IPS-15b (cell line): ENCODE data around the gene CYP4A22.
"Not testable (repeated sequence)": the region's sequence is repeated elsewhere in the genome, so short reads cannot be mapped to it uniquely, and the experiment has no call there.

Experiments used
- H3K27me3 ChIP-seq: one replicate; pipeline ENCODE4 v1.6.1; 2013; ENCODE audit warnings: low read length; ENCODE audit not compliant: control insufficient read depth, insufficient read depth
- H3K36me3 ChIP-seq: one replicate; pipeline ENCODE4 v1.6.1; 2013; ENCODE audit warnings: low read length; ENCODE audit not compliant: control insufficient read depth, insufficient read depth
- H3K4me1 ChIP-seq: one replicate; pipeline ENCODE4 v1.6.1; 2013; ENCODE audit warnings: mild to moderate bottlenecking, low read length; ENCODE audit not compliant: control insufficient read depth, insufficient read depth
- H3K4me3 ChIP-seq: one replicate; pipeline ENCODE4 v1.5.1; 2013; ENCODE audit warnings: low read depth, low read length
- H3K9ac ChIP-seq: one replicate; pipeline ENCODE4 v1.6.1; 2013; ENCODE audit warnings: low read depth, mild to moderate bottlenecking, low read length
- H3K9me3 ChIP-seq: one replicate; pipeline ENCODE4 v1.6.1; 2013; ENCODE audit warnings: mild to moderate bottlenecking, low read length; ENCODE audit not compliant: control insufficient read depth, insufficient read depth

CYP4A22 gene

DNA sequence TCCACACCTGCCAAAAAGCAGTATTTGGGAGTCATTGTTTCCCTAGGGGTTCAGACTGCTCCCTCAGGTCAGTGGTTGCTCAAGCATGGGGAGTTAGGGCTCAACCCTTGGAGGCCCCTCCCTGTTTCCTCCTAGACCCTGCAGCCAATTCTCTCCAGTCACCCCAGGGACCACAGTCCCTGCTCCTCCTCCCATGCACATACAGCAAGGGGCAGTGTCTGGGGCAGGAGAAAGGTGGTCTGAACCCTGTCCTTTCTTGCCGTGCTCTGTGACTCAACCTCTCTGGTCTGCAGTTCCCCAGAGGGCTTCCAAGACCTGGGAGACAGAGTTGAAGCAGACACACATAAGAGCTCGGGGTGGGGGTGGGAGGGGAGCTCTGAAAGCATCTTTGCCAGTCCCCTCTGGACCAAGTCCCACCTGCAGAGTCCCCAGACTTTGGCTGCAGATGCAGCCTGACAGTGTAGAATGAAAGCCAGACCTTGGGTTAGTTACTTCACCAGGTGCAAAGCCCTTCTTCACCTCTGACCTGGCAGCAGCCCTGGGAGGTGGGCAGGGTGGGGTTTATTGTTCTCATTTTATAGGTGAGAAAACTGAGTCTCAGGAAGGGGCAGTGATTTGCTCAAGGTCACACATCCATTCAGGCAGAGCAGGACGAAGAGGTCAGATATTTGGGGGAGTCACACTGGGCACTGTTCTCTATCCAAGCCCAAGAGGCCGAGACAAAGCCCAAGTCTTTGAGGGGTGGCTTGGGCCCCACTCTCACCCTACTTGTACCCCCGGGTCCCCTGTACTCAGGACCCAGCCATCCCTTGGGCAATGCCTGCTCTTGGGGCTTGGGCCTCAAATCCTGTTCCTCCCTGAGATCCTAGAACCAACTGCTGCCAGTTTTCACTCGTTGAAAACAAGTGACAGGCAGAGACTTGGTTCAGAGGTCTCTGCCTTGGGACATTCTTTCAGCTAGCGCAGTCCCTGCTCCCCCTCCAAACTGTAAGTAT, 51.8 kb downstream of the CYP4A22 start:
- Histone ChIP-seq H3K9me3 (no peaks in the 10 kb centered on the region), H3K4me3 (no peak overlapping the region), H3K4me1 (peaks cover 6% of the 10 kb centered on the region), H3K9ac (no peak overlapping the region), H3K27me3 (peaks cover 54% of the 10 kb centered on the region), H3K36me3 (no peaks in the 10 kb centered on the region)

DNA sequence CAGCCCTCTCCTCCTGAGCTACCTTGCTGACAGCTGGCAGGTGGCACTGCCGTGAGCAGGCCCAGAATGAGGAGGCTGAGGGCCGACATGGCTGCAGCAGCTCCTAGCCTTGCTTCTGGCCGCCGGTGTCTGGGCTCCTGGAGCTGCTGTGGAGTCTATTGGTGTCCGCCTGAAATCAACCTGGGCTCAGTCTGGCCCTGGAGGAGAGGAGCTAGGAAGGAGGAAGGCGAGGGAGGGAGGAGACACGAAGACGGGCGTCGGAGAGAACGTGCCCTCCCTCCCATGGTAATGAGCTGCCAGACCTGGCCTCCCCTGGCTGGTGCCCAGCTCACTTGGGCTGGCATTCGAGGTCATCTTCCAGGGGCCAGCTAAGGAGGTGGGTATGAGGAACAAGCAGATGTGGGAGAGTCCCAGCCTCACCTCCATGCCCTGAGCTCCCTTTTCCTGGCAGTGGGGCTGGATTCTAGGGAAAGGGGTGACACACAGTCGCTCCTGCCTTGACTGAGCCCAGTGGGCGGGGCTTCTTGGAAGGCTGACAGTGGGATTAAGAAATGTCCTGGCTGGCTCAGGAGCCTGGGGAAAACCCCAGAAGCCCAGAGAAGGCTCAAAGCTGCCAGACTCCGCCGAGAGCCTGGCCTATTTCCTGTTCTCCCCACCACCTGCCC, 52.7 kb downstream of the CYP4A22 start, which contains the start of gene PDZK1IP1:
Gene PDZK1IP1, minus strand, starts transcription at position 193 of the 665 bp plus-strand sequence. Its CDS starts 104 bp downstream, at position 89.
- Histone ChIP-seq H3K27me3 (peaks cover 63% of the 10 kb centered on the region), H3K9me3 (no peaks in the 10 kb centered on the region), H3K9ac (no peak within 1 kb of the TSS), H3K4me1 (peaks cover 6% of the 10 kb centered on the region), H3K4me3 (no peak within 1 kb of the TSS), H3K36me3 (no peaks in the 10 kb centered on the region)

DNA sequence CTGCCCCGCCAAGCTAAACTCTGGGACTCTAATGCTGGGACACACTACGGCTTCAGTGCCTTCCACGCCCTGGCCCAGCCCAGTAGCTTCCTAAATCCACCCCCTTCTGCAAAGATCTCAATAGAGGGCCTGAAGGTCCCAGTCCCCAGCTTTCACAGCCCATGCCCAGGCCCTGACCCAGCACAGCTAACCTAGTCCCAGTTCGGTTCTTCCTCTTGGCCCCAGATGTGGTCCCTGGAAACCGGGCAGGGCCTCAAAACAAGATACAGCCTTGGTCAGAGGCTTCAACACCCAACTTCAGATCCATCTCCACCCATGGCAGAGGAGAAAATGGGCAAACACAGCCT, 53.2 kb downstream of the CYP4A22 start:
- peaks cover 64% of the 10 kb centered on the region for H3K27me3 ChIP-seq
- no peak overlapping the region for H3K9ac ChIP-seq
- peaks cover 6% of the 10 kb centered on the region for H3K4me1 ChIP-seq
- H3K4me3 ChIP-seq: no peak overlapping the region
- no peaks in the 10 kb centered on the region for H3K9me3 ChIP-seq
- H3K36me3 ChIP-seq: no peaks in the 10 kb centered on the region

DNA sequence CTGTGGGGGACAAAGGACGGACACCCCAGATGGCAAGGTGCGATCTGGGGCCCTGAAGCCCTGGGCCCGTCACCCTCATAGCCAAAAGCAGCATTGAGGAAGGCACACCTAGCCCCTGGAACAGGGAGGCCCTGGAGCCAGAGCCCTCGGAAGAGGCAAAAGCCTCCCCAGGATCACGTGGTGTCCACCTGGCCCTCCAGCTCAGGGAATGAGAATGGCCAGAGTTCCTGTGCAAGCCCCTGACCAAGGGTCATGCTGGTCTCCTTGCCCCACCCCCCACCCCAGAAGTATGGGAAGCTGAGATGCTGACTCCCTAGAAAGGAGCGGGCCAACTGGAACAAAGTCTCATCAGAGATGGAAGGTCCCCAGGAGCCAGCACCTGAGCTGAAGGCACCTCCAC, 53.6 kb downstream of the CYP4A22 start:
- H3K4me1 ChIP-seq: peaks cover 6% of the 10 kb centered on the region
- no peak overlapping the region for H3K4me3 ChIP-seq
- H3K36me3 ChIP-seq: no peaks in the 10 kb centered on the region
- no peak overlapping the region for H3K9ac ChIP-seq
- H3K27me3 ChIP-seq: peaks cover 66% of the 10 kb centered on the region
- H3K9me3 ChIP-seq: no peaks in the 10 kb centered on the region

DNA sequence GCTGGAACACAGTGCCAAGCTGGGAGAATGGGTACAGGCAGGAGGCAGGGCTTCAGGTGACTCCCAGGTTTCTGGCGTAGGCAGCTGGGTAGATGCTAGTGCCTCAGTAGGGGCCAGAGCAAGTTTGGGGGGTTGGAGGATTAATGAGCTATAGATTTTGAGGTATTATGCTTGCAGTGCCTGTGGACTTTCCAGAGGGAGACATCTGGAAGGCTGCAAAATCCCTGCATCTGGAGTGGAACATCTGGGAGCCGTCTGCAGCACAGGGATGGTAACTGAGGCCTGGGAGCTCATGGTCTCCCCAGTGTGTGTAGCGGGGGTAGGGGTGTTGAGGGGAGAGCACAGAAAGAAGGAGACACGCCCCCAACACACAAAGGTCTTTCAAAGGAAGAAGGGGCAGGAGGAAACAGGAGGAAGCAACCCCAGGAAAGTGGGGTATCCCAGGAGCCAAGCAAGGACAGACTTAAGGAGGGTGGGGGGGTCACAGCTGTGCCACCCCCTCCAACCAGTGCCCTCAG, 54.8 kb downstream of the CYP4A22 start:
- Histone ChIP-seq H3K4me1 (peaks cover 6% of the 10 kb centered on the region), H3K27me3 (peaks cover 66% of the 10 kb centered on the region), H3K9me3 (no peaks in the 10 kb centered on the region), H3K4me3 (no peak overlapping the region), H3K9ac (no peak overlapping the region), H3K36me3 (no peaks in the 10 kb centered on the region)

DNA sequence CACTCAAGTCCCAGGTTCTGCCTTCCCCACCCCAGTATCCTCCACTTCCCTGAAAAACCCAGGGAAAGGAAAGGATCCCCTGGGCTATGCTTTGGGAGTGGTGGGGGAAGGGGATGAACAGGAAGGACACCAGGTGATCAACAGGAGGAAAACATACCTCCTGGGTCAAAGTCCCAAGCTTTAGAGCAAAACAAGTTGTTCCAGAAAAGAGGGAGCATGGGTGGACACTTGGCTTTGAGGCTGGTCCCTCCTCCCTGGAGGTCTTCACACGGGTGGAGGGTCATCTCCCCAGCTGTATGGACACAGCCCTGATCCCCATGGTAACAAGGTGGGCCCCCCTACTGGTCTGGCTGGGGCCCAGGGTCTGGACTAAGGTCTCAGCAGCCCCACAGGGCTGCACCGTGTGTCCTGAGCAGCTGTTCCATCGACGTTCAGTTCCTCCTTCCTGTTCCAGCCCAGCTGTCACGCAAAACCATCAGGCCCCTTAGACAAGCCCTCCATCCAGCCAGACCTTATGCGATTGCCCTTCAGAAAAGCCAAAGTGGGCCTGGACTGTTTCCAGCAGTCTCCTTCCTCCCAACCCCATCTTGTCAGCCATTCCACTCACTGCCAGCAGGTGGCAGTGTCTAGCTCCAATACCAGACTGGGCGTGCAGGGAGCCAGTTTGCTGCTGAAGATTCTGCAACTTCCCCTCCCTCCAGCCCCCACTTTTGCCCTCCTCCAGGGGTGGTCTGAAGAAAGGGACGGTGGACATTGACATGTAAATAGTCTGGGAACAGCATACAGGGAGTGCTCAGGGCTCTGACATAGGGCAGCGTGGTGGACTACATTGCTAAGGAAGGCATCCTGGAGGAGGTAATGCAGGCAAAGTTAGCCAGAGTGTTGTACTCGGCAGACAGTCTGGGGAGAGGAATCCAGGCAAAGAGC, 55.5 kb downstream of the CYP4A22 start:
- H3K9me3 ChIP-seq: no peaks in the 10 kb centered on the region
- peaks cover 6% of the 10 kb centered on the region for H3K4me1 ChIP-seq
- H3K36me3 ChIP-seq: no peaks in the 10 kb centered on the region
- H3K27me3 ChIP-seq: peaks cover 64% of the 10 kb centered on the region
- no peak overlapping the region for H3K9ac ChIP-seq
- no peak overlapping the region for H3K4me3 ChIP-seq

DNA sequence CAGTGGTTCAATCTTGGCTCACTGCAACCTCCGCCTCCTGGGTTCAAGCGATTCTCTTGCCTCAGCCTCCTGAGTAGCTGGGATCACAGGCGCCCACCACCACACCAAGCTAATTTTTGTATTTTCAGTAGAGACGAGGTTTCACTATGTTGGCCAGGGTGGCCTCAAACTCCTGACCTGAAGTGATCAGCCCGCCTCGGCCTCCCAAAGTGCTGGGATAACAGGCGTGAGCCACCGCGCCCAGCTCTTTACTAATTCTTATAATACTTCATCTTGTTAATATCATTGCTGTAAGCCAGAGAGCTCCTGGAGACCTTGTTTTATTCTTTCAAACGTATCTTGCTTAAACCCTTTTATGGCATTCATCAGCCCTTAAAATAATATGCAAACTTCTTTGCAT, 56.3 kb downstream of the CYP4A22 start:
- peaks cover 68% of the 10 kb centered on the region for H3K27me3 ChIP-seq
- not testable (repeated sequence) for H3K9me3 ChIP-seq, H3K9ac ChIP-seq, H3K36me3 ChIP-seq, H3K4me3 ChIP-seq, H3K4me1 ChIP-seq

DNA sequence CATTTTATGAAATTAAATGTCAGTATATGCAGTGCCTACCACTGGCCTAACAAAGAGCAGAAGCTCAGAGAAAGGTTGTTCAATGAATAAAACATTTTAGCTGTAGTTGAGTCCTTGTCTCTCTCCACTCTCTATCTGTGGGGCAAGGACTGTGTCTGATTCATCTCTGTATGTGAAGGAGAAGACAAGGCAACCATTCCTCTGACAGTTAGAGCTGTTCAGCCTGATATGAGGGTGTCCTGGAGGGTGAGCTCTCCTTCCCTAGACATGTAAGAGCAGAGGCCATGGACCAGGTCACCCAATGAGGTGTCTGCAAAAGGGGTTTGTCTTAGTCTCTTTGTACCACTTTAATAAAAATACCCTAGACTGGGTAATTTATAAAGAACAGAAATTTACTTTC, 57.1 kb downstream of the CYP4A22 start:
- Histone ChIP-seq H3K27me3 (peaks cover 69% of the 10 kb centered on the region), H3K9me3 (no peaks in the 10 kb centered on the region), H3K4me3 (no peak overlapping the region), H3K36me3 (no peaks in the 10 kb centered on the region), H3K4me1 (peaks cover 6% of the 10 kb centered on the region), H3K9ac (no peak overlapping the region)

DNA sequence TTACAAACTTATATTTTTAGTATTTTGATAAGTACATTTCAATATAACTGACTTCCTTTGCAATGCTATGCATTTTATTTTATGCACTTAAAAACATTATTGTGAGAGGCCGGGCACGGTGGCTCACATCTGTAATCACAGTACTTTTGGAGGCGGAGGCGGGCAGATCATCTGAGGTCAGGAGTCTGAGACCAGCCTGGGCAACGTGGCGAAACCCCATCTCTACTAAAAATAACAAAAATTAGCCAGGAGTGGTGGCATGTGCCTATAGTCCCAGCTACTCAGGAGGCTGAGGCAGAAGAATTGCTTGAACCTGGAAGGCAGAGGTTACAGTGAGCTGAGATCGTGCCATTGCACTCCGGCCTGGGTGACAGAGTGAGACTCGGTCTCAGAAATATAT, 58.7 kb downstream of the CYP4A22 start:
- H3K36me3 ChIP-seq: not testable (repeated sequence)

DNA sequence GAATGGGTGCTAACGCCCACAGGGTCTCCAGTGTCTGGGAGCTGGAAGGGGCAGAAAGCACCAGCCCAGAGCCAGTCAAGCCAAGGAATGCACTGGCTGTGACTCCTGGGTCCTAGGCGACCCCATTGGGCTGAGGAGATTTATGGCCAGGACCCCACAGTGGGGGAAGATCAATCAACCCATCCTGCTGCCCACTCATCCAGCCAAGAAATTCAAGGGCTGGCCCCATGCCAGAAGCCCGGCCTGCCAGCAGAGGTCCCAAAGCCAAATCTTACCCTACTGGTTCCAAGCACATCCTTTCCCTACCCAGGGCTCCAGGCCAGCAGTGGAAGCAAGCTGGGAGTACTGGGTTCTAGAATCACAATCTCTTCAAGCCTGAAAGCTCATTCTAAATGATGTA, 59.4 kb downstream of the CYP4A22 start:
- peaks cover 70% of the 10 kb centered on the region for H3K27me3 ChIP-seq
- no peak overlapping the region for H3K9ac ChIP-seq
- H3K36me3 ChIP-seq: no peaks in the 10 kb centered on the region
- H3K9me3 ChIP-seq: no peaks in the 10 kb centered on the region
- peaks cover 6% of the 10 kb centered on the region for H3K4me1 ChIP-seq
- no peak overlapping the region for H3K4me3 ChIP-seq

More for the DNA sequence above, 58.7 kb downstream of the CYP4A22 start:
- not testable (repeated sequence) for H3K4me3 ChIP-seq, H3K9me3 ChIP-seq, H3K9ac ChIP-seq, H3K4me1 ChIP-seq
- peaks cover 70% of the 10 kb centered on the region for H3K27me3 ChIP-seq

DNA sequence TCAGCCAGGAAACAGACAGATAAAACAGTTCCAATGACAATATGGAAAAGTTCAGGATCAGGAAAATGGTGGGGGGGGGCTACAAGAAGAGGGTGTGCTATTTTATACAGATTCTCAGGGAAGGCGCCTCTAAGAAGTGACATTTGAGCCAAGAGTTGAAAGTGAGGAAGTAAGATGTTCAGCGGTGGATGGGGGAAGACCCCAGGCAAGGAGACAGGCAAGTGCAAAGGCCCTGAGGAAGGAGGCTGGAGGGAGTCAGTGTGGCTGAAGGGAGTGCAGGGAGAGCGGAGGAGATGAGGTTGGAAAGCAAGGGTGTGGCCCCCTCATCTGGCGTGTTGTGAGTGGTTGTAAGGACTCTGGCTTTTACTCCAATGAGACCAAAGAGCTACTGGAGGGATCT, 61.0 kb downstream of the CYP4A22 start:
- Histone ChIP-seq H3K4me3 (no peak overlapping the region), H3K9me3 (no peaks in the 10 kb centered on the region), H3K27me3 (peaks cover 65% of the 10 kb centered on the region), H3K36me3 (no peaks in the 10 kb centered on the region), H3K4me1 (no peaks in the 10 kb centered on the region), H3K9ac (no peak overlapping the region)
